GM18502 (cell line): ENCODE measurements around the gene RNF39.
"Not testable (repeated sequence)": the region's sequence is repeated elsewhere in the genome, so short reads cannot be mapped to it uniquely, and the experiment has no call there.

ENCODE experiments used
- ATAC-seq: cut with Tn5 transposase; IDR thresholded peaks from one replicate; pipeline ENCODE4 v1.9.1; 2021; ENCODE audit warnings: mild to moderate bottlenecking; ENCODE audit not compliant: unreplicated experiment, poor library complexity

RNF39 gene

GRCh38 chr6:30063315-30063714 is 12.3 kb downstream of the RNF39 start:
- no peak for ATAC-seq

GRCh38 chr6:30062471-30063178 is 12.9 kb downstream of the RNF39 start:
- ATAC-seq, result no peak

- peak; percentile 5 for ATAC-seq
These were observed 13.6 kb downstream of the RNF39 start for GRCh38 chr6:30061858-30062458.

- peak; percentile 90 for ATAC-seq
These were observed 14.3 kb downstream of the RNF39 start, which contains the start of gene POLR1H for GRCh38 chr6:30061092-30061857. Gene POLR1H, plus strand, starts transcription at chr6:30061265. Its CDS starts 260 bp downstream, at chr6:30061525.

GRCh38 chr6:30060606-30061091 is 14.9 kb downstream of the RNF39 start:
- peak; percentile 24 for ATAC-seq

GRCh38 chr6:30055513-30055912 is 20.1 kb downstream of the RNF39 start:
- no peak for ATAC-seq

- no peak for ATAC-seq
These were observed 21.9 kb downstream of the RNF39 start for GRCh38 chr6:30053682-30054081.

- no peak for ATAC-seq
These were observed 28.3 kb downstream of the RNF39 start for GRCh38 chr6:30047220-30047619.

- no peak for ATAC-seq
These were observed 30.9 kb downstream of the RNF39 start for GRCh38 chr6:30044630-30045029.

GRCh38 chr6:30043744-30044143 is 31.8 kb downstream of the RNF39 start:
- no peak for ATAC-seq

- no peak for ATAC-seq
These were observed 32.7 kb downstream of the RNF39 start for GRCh38 chr6:30042914-30043313.

- ATAC-seq, result no peak
These were observed 33.1 kb downstream of the RNF39 start for GRCh38 chr6:30042476-30042875.

- ATAC-seq, result no peak
These were observed 33.7 kb downstream of the RNF39 start for GRCh38 chr6:30041821-30042220.

GRCh38 chr6:30041221-30041620 is 34.3 kb downstream of the RNF39 start:
- ATAC-seq, result no peak

GRCh38 chr6:30037182-30037788 is 38.3 kb downstream of the RNF39 start:
- no peak for ATAC-seq

- ATAC-seq, result no peak
These were observed 39.8 kb downstream of the RNF39 start for GRCh38 chr6:30035784-30036183.

- not testable (repeated sequence) for ATAC-seq
These were observed 42.1 kb downstream of the RNF39 start for GRCh38 chr6:30033440-30033839.

- ATAC-seq, result no peak
These were observed 44.2 kb downstream of the RNF39 start for GRCh38 chr6:30031381-30031780.

- ATAC-seq, result no peak
These were observed 46.0 kb downstream of the RNF39 start for GRCh38 chr6:30029588-30029987.

GRCh38 chr6:30025186-30025585 is 50.4 kb downstream of the RNF39 start:
- ATAC-seq, result no peak

GRCh38 chr6:30022712-30023111 is 52.9 kb downstream of the RNF39 start:
- ATAC-seq, result not testable (repeated sequence)
